WTC11 (cell line): ENCODE measurements around the gene FAM181A. TPM values are rescaled to one million over a fixed set of nuclear protein-coding genes. Genes with fewer than 3 reads are reported as not detected.

Experiments used
- ATAC-seq: fragments of 200-7000 bp; cut with Tn5 transposase; 2 replicates; pipeline ENCODE4 v1.10.0; 2021; ENCODE audit warnings: mild to moderate bottlenecking, moderate library complexity
- CTCF ChIA-PET: fragments of 300-600 bp; sonication (Branson Sonifier 250); formaldehyde crosslinking; loops from one replicate; lab custom pipeline; 2021; ENCODE audit warnings: antibody characterized with exemption; lab: Charles Lee
- POLR2A ChIA-PET: fragments of 350-600 bp; sonication (Branson Sonifier 250); formaldehyde crosslinking; loops from one replicate; lab custom pipeline; 2021; ENCODE audit warnings: antibody characterized with exemption; lab: Charles Lee
- DNase-seq: peaks from one replicate; pipeline ENCODE4 v3.0.0; 2021; ENCODE audit warnings: low spot score
- H3K27ac Mint-ChIP-seq: 2 replicates; pipeline ENCODE4 v1.8.0; 2021; ENCODE audit warnings: mixed read lengths
- H3K27me3 Mint-ChIP-seq: 2 replicates; pipeline ENCODE4 v1.8.0; 2021; ENCODE audit warnings: low read depth, mild to moderate bottlenecking, moderate library complexity, mixed read lengths
- H3K36me3 Mint-ChIP-seq: 2 replicates; pipeline ENCODE4 v1.8.0; 2021; ENCODE audit warnings: mixed read lengths
- H3K4me1 Mint-ChIP-seq: 2 replicates; pipeline ENCODE4 v1.8.0; 2022; ENCODE audit warnings: mixed read lengths
- H3K4me3 Mint-ChIP-seq: 2 replicates; pipeline ENCODE4 v1.8.0; 2021; ENCODE audit warnings: mild to moderate bottlenecking, moderate library complexity, mixed read lengths
- H3K9me3 Mint-ChIP-seq: 2 replicates; pipeline ENCODE4 v1.8.0; 2021; ENCODE audit warnings: mixed read lengths
- ARID4B ChIP-seq: sonication (generic); formaldehyde crosslinking; IDR thresholded peaks from 2 replicates; pipeline ENCODE4 v1.8.0; 2023; ENCODE audit warnings: missing genetic modification reagents, mild to moderate bottlenecking, borderline replicate concordance
- CREB1 ChIP-seq: sonication (generic); formaldehyde crosslinking; IDR thresholded peaks from 2 replicates; pipeline ENCODE4 v1.8.0; 2023; ENCODE audit warnings: mild to moderate bottlenecking, missing genetic modification reagents
- E2F4 ChIP-seq: sonication (generic); formaldehyde crosslinking; IDR thresholded peaks from 2 replicates; pipeline ENCODE4 v1.8.1; 2022; ENCODE audit warnings: low read depth, mild to moderate bottlenecking, moderate library complexity, missing genetic modification reagents, borderline replicate concordance
- ERG ChIP-seq: fragments of 250-450 bp; sonication (Bioruptor Pico); IDR thresholded peaks from 2 replicates; pipeline ENCODE4 v1.8.0; 2021; ENCODE audit warnings: mild to moderate bottlenecking
- HMGA2 ChIP-seq: fragments of 250-450 bp; sonication (Bioruptor Pico); IDR thresholded peaks from 2 replicates; pipeline ENCODE4 v1.4.0; 2021; ENCODE audit warnings: mild to moderate bottlenecking, moderate library complexity
- NR1H2 ChIP-seq: sonication (generic); formaldehyde crosslinking; IDR thresholded peaks from 2 replicates; pipeline ENCODE4 v1.9.0; 2021; ENCODE audit warnings: mild to moderate bottlenecking, moderate library complexity, missing genetic modification reagents
- USF1 ChIP-seq: sonication (generic); formaldehyde crosslinking; IDR thresholded peaks from 2 replicates; pipeline ENCODE4 v1.8.0; 2022; ENCODE audit warnings: mild to moderate bottlenecking, missing genetic modification reagents
- ZNF317 ChIP-seq: sonication (generic); formaldehyde crosslinking; IDR thresholded peaks from 2 replicates; pipeline ENCODE4 v1.8.1; 2023; ENCODE audit warnings: low read depth, mild to moderate bottlenecking, moderate library complexity, missing genetic modification reagents, borderline replicate concordance
- ZNF396 ChIP-seq: fragments of 250-450 bp; sonication (Bioruptor Pico); IDR thresholded peaks from 2 replicates; pipeline ENCODE4 v1.8.0; 2021; ENCODE audit warnings: mild to moderate bottlenecking, moderate library complexity, borderline replicate concordance
- ZNF512 ChIP-seq: sonication (generic); formaldehyde crosslinking; IDR thresholded peaks from 2 replicates; pipeline ENCODE4 v1.8.1; 2022; ENCODE audit warnings: missing genetic modification reagents, borderline replicate concordance
- total RNA-seq: library from RNA; stranded (reverse); gene quantifications from 3 replicates; pipeline ENCODE4 v1.2.3, GENCODE V29; 2021
- TF ChIP-seq, protein P1 (sequence below): sonication (generic); formaldehyde crosslinking; conservative IDR thresholded peaks from 2 replicates; pipeline ENCODE4 v1.8.1; 2023; ENCODE audit warnings: mild to moderate bottlenecking, low read depth, missing genetic modification reagents, moderate library complexity

FAM181A gene
- total RNA-seq, 1 experiment from 2014 or later = not detected

DNA sequence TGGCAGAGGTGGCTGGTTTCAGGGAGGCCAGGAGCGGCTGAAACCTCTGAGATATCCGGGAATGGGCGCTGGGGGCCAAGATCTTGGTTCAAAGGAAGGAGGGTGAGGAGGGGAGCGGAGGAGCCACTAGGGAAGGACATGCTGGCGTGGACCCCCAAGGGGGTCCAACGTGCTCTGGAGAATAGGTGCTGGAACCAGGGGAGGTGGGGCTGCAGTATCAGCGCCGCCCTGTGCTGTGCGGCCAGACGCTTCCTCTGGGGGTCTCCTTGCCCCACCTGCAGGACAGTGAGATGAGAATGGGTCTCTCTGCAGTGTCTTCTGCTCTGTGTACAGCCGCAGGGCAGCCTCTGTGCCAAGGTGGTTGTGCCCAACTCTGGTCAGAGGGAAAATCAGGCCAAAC is 2.5 kb downstream of the FAM181A start (continued):
- no peak for TF ChIP-seq E2F4 (CRISPR knock-in tag)
- TF ChIP-seq ZNF396 (CRISPR knock-in tag) = no peak
- TF ChIP-seq NR1H2 (CRISPR knock-in tag) = no peak
- no peak for TF ChIP-seq ZNF317

DNA sequence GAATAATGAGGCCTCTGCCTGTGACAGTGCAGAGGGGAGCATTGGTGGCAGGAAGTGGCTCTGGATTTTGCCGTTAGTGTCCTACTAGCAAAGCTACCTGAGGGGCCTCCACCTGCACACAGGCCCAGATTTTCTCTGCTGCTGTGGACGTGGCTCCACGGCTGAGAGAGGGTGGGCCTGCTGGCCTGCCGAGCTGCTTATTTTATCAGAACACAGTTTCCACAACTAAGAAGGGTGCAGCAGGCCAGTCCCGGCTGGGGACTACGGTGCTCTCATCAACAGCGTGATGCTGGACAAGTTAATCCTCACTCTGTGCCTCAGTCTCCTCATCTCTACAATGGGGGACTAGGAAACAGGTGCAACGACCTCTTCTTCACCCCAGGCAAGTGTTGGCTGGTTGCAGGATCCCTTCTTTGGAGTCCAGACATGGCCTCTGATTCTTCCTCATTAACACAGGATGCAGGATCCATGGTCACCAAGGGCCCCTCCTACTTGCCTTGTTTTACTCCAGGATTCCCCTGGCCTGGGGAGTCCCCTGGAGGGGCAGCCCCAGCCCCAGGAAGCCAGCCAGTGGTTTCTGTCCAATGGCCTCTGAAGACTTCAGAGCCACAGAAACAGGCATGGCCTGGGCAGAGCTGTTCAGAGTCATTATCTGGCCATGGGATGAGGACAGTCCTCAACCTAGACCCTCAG is 3.3 kb downstream of the FAM181A start:
- DNase-seq = no peak
- H3K4me3 Mint-ChIP-seq = no peak overlapping the region
- CTCF ChIA-PET = interaction anchor here (1.4 to 3.9 kb wide), 2 partner anchors 9 kb away, joined by 9 to 37 read pairs; no protein-coding TSS in a partner anchor

More for the DNA sequence above, 3.3 kb downstream of the FAM181A start:
- Mint-ChIP-seq H3K27me3 (no peaks in the 10 kb centered on the region), H3K27ac (no peak overlapping the region), H3K4me1 (no peaks in the 10 kb centered on the region), H3K9me3 (no peaks in the 10 kb centered on the region), H3K36me3 (no peaks in the 10 kb centered on the region)
- TF ChIP-seq HMGA2 (CRISPR knock-in tag) (no peak), ZNF512 (CRISPR knock-in tag) (no peak), ERG (CRISPR knock-in tag) (no peak), CREB1 (CRISPR knock-in tag) (no peak), ARID4B (CRISPR knock-in tag) (no peak), USF1 (CRISPR knock-in tag) (no peak)
- TF ChIP-seq, protein P1, sequence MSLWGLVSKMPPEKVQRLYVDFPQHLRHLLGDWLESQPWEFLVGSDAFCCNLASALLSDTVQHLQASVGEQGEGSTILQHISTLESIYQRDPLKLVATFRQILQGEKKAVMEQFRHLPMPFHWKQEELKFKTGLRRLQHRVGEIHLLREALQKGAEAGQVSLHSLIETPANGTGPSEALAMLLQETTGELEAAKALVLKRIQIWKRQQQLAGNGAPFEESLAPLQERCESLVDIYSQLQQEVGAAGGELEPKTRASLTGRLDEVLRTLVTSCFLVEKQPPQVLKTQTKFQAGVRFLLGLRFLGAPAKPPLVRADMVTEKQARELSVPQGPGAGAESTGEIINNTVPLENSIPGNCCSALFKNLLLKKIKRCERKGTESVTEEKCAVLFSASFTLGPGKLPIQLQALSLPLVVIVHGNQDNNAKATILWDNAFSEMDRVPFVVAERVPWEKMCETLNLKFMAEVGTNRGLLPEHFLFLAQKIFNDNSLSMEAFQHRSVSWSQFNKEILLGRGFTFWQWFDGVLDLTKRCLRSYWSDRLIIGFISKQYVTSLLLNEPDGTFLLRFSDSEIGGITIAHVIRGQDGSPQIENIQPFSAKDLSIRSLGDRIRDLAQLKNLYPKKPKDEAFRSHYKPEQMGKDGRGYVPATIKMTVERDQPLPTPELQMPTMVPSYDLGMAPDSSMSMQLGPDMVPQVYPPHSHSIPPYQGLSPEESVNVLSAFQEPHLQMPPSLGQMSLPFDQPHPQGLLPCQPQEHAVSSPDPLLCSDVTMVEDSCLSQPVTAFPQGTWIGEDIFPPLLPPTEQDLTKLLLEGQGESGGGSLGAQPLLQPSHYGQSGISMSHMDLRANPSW = no peak
- no peak for ATAC-seq
- POLR2A ChIA-PET = no interaction called here
